ENCODE results near the gene CHI3L1.

DNA sequence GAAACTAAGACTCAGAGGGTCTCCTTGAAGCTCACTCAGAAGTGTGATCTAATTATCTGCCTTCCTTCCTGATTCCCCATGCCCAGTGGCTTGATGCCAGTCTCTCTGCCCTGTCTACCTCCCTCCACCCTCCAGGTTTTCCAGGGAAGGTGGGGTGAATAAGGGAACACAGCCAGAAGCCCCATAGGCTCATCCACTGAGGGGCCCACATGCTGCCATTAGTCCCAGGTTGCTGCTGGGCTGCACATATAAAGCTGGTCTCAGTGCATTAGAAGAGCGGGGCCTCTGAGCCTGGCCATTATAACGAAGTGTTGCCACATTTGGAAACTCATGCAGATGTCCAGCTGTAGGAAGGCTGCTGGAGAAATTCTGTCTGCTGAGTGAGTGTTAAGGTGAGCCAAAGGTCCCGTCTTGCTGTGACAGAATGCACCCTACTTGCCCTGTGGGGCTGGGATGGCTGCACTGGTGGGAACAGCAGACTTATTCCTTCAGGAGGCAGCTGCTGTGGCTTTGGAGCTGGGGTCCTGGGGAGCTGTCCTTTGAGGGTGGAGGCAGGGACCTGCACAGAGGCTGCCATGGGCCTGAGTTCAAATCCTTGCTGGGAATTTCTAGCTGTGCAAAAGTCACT is 56.0 kb downstream of the CHI3L1 start:
- TF ChIP-seq, protein P1, sequence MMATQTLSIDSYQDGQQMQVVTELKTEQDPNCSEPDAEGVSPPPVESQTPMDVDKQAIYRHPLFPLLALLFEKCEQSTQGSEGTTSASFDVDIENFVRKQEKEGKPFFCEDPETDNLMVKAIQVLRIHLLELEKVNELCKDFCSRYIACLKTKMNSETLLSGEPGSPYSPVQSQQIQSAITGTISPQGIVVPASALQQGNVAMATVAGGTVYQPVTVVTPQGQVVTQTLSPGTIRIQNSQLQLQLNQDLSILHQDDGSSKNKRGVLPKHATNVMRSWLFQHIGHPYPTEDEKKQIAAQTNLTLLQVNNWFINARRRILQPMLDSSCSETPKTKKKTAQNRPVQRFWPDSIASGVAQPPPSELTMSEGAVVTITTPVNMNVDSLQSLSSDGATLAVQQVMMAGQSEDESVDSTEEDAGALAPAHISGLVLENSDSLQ (IDR thresholded peaks at IDR 0.05) = no peak
- no peak for TF ChIP-seq BHLHE40 (IDR thresholded peaks at IDR 0.05; ENCODE audit: borderline replicate concordance)
- no peak for TF ChIP-seq NFRKB (IDR thresholded peaks at IDR 0.05)
- TF ChIP-seq FOXA1 (IDR thresholded peaks at IDR 0.05) = no peak
- no peak for TF ChIP-seq FOXK2 (IDR thresholded peaks at IDR 0.05)
- TF ChIP-seq CTBP1 (IDR thresholded peaks at IDR 0.05; ENCODE audit: borderline replicate concordance) = no peak
- no peak for TF ChIP-seq ELF4 (IDR thresholded peaks at IDR 0.05)
